ENCODE results near the gene LDLR. TPM values are rescaled to one million over a fixed set of nuclear protein-coding genes. Genes with fewer than 3 reads are reported as not detected.
A peak's percentile ranks its signal among the peaks of the same experiment; 100 is the strongest.
"Not testable (repeated sequence)": the region's sequence is repeated elsewhere in the genome, so short reads cannot be mapped to it uniquely, and the experiment has no call there.

Gene LDLR
- total and polyA plus RNA-seq, 7 donors: 7.1 to 139 (median 20.6) TPM

DNA sequence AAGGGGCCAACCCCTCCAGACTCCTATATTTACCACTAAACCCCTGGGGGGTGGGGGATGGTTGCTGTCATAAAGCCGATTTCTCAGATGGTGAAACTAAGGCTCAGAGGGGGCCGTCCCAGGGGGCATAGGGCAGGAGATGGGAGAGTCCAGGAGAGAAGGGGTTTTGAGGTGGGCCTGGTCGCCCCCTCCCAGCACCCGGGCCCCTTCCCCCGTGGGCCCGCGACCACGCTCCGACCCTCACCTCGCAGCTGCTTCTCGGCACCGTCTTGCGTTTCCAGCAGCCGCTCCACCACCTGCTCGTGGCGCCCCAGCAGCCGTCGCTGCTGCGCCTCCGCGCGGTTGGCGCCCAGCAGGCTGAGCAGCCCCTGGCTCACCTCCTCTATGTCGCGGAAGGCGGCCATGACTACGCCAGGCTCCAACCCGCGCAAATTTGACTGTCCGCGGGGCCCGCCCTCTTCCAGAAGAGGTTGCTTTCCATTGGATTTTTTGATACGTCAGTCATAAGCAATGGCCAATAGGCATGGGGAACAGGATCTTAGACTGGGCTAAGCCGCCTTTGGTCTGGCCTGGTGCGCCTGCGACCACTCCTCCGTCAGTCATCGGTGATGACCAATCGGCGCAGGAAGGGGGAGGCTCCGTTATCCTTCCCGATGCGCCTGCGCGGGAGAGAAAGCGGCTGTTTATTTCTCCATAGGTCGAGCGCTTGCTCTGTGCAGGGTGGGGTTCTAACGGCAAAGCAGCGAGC, 66.3 kb downstream of the LDLR start, which contains the start of gene SPC24:
Gene SPC24, minus strand, starts transcription at position 410 of the 748 bp plus-strand sequence. Its CDS starts 6 bp downstream, at position 404.
- intact Hi-C loops (cut with DNase I): loop anchor here (5.0 kb wide), 1 partner anchor 382 kb away; the partner anchor contains the start of gene CNN1
- Histone ChIP-seq H3K27me3 (no peaks in the 10 kb centered on the region), H3K27ac (peak within 1 kb of the TSS; percentile 86 to 95 (median 87)), H3K4me3 (peak within 1 kb of the TSS; percentile 24 to 64 (median 54)), H3K36me3 (no peaks in the 10 kb centered on the region), H3K9me3 (no peaks in the 10 kb centered on the region), H3K4me1 (peaks cover 0 to 85% (median 77%) of the 10 kb centered on the region in 4 donors)
- DNase-seq: peak; percentile 98
- TF ChIP-seq CTCF (IDR thresholded peaks at IDR 0.05) (no peak), POLR2A (IDR thresholded peaks at IDR 0.05) (no peak), POLR2AphosphoS5 (IDR thresholded peaks at IDR 0.05) (peak in 3 of 4 donors; percentile 31 to 82 (median 68)), EP300 (IDR thresholded peaks at IDR 0.05) (peak in 1 of 4 donors; percentile 7)
- 0 to 1% methylated on average over 50 of the region's 50 CpGs for WGBS, 2 donors

- 54 to 60% methylated on average over 16 of the region's 16 CpGs for WGBS, 2 donors
- H3K9me3 ChIP-seq: no peaks in the 10 kb centered on the region
- no peaks in the 10 kb centered on the region for H3K27me3 ChIP-seq
- intact Hi-C loops (cut with DNase I): loop anchor here (5.0 kb wide), 1 partner anchor 377 kb away; the partner anchor contains the start of gene CNN1
- H3K36me3 ChIP-seq: no peaks in the 10 kb centered on the region
- peak; percentile 91 for DNase-seq
- H3K4me1 ChIP-seq: peaks cover 0 to 83% (median 73%) of the 10 kb centered on the region in 4 donors
- H3K4me3 ChIP-seq: no peak overlapping the region
- H3K27ac ChIP-seq: peak overlapping the region; percentile 86 to 95 (median 87)
- TF ChIP-seq POLR2A (IDR thresholded peaks at IDR 0.05) (no peak), EP300 (IDR thresholded peaks at IDR 0.05) (peak in 2 of 4 donors; percentile 12 to 56), POLR2AphosphoS5 (IDR thresholded peaks at IDR 0.05) (peak; percentile 69 to 80 (median 76)), CTCF (IDR thresholded peaks at IDR 0.05) (peak in 1 of 4 experiments; percentile 19)
Measured at GRCh38 chr19:11159598-11160439, 70.6 kb downstream of the LDLR start.

GRCh38 chr19:11160440-11160768, 71.1 kb downstream of the LDLR start:
- H3K9me3 ChIP-seq; H3K4me3 ChIP-seq; intact Hi-C loops (cut with DNase I); H3K36me3 ChIP-seq; DNase-seq; H3K27me3 ChIP-seq: not testable (repeated sequence)
- peaks cover 0 to 83% (median 72%) of the 10 kb centered on the region in 4 donors for H3K4me1 ChIP-seq
- 98 to 99% methylated on average over 2 of the region's 2 CpGs for WGBS, 2 donors
- peak overlapping the region; percentile 86 to 95 (median 87) for H3K27ac ChIP-seq

DNA sequence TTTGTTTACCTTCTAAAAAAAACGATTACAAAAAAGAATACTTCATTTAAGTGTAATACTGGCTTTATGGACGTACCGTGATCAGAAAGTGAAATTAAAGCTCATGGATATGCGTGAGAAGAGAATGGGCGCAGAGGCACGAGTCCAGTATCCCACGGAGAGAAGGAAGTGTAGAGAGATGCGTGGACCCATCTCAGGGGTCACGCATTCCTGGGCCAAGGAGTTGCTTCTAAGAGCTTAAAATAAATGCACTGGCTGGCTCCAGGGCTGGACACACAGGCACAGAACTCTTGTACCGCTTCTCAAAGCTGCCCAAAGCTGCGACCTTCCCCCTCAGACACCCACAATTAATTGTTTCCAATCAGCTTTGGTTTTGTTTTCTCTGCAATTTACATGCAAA, 75.0 kb downstream of the LDLR start:
- intact Hi-C loops (cut with DNase I): loop anchor here (2.0 kb wide), 2 partner anchors 21 to 31 kb away; no protein-coding TSS in a partner anchor
- Histone ChIP-seq H3K36me3 (peaks cover 12 to 35% (median 26%) of the 10 kb centered on the region in 4 donors), H3K9me3 (no peaks in the 10 kb centered on the region), H3K27ac (peak overlapping the region; percentile 87 to 95 (median 92)), H3K4me3 (peak overlapping the region in 3 of 4 donors; percentile 0 to 17 (median 4)), H3K27me3 (no peaks in the 10 kb centered on the region), H3K4me1 (peaks cover 0 to 83% (median 76%) of the 10 kb centered on the region in 4 donors)
- TF ChIP-seq CTCF (IDR thresholded peaks at IDR 0.05) (no peak), POLR2AphosphoS5 (IDR thresholded peaks at IDR 0.05) (peak in 1 of 4 donors; percentile 2)
- no peak for DNase-seq
- WGBS, 2 donors: 76 to 81% methylated on average over 11 of the region's 11 CpGs

All from sigmoid colon (tissue), 7 donors.